Measurements from ENCODE around the gene SCD5.
A peak's percentile ranks its signal among the peaks of the same experiment; 100 is the strongest.

Gene SCD5

GRCh38 chr4:82624819-82625218, 173.8 kb downstream of the SCD5 start:
- intact Hi-C loops (cut with DNase I), result no loop called here
- peak in 9 of 42 donors; percentile 10 to 66 (median 25) for DNase-seq

GRCh38 chr4:82623121-82623683, 175.4 kb downstream of the SCD5 start:
- intact Hi-C loops (cut with DNase I), result no loop called here
- DNase-seq, result no peak

- intact Hi-C loops (cut with DNase I), result no loop called here
- DNase-seq, result no peak
These were observed 177.3 kb downstream of the SCD5 start for GRCh38 chr4:82621251-82621650.

GRCh38 chr4:82620126-82620735, 178.4 kb downstream of the SCD5 start:
- DNase-seq, result no peak
- intact Hi-C loops (cut with DNase I), result no loop called here

- intact Hi-C loops (cut with DNase I), result no loop called here
- no peak for DNase-seq
These were observed 180.4 kb downstream of the SCD5 start for GRCh38 chr4:82618103-82618720.

GRCh38 chr4:82614838-82615449, 183.7 kb downstream of the SCD5 start:
- intact Hi-C loops (cut with DNase I), result no loop called here
- no peak for DNase-seq

GRCh38 chr4:82613121-82613520, 185.5 kb downstream of the SCD5 start:
- no peak for DNase-seq
- intact Hi-C loops (cut with DNase I), result no loop called here

- intact Hi-C loops (cut with DNase I), result no loop called here
- peak in 39 of 42 donors; percentile 39 to 94 (median 69) for DNase-seq
These were observed 186.6 kb downstream of the SCD5 start for GRCh38 chr4:82611982-82612381.

GRCh38 chr4:82611527-82611926, 187.1 kb downstream of the SCD5 start:
- DNase-seq, result no peak
- intact Hi-C loops (cut with DNase I), result no loop called here

GRCh38 chr4:82610041-82610440, 188.6 kb downstream of the SCD5 start:
- DNase-seq, result no peak
- intact Hi-C loops (cut with DNase I), result no loop called here

GRCh38 chr4:82606622-82607021, 192.0 kb downstream of the SCD5 start:
- DNase-seq, result no peak
- intact Hi-C loops (cut with DNase I), result no loop called here

GRCh38 chr4:82604522-82604921, 194.1 kb downstream of the SCD5 start:
- no peak for DNase-seq
- intact Hi-C loops (cut with DNase I), result no loop called here

- intact Hi-C loops (cut with DNase I), result no loop called here
- DNase-seq, result no peak
These were observed 197.2 kb downstream of the SCD5 start for GRCh38 chr4:82601242-82602015.

- intact Hi-C loops (cut with DNase I), result no loop called here
- DNase-seq, result no peak
These were observed 199.3 kb downstream of the SCD5 start for GRCh38 chr4:82599336-82599735.

GRCh38 chr4:82594456-82594855, 204.1 kb downstream of the SCD5 start:
- intact Hi-C loops (cut with DNase I), result no loop called here
- no peak for DNase-seq

GRCh38 chr4:82593411-82593810, 205.2 kb downstream of the SCD5 start:
- no peak for DNase-seq
- intact Hi-C loops (cut with DNase I), result no loop called here

- intact Hi-C loops (cut with DNase I), result no loop called here
- no peak for DNase-seq
These were observed 206.0 kb downstream of the SCD5 start for GRCh38 chr4:82592639-82593038.

- intact Hi-C loops (cut with DNase I), result no loop called here
- no peak for DNase-seq
These were observed 207.0 kb downstream of the SCD5 start for GRCh38 chr4:82591592-82591991.

- intact Hi-C loops (cut with DNase I), result no loop called here
- no peak for DNase-seq
These were observed 208.8 kb downstream of the SCD5 start for GRCh38 chr4:82589756-82590155.

GRCh38 chr4:82588771-82589270, 209.8 kb downstream of the SCD5 start:
- DNase-seq, result no peak
- intact Hi-C loops (cut with DNase I), result no loop called here
